ENCODE measurements around the gene GABRB3. TPM values are rescaled to one million over a fixed set of nuclear protein-coding genes. Genes with fewer than 3 reads are reported as not detected.
"Not testable (repeated sequence)": the region's sequence is repeated elsewhere in the genome, so short reads cannot be mapped to it uniquely, and the experiment has no call there.

GABRB3 gene
- polyA plus RNA-seq, 2 of the 4 experiments (the other 2 are of a cell fraction), result 81.9 to 129 TPM

DNA sequence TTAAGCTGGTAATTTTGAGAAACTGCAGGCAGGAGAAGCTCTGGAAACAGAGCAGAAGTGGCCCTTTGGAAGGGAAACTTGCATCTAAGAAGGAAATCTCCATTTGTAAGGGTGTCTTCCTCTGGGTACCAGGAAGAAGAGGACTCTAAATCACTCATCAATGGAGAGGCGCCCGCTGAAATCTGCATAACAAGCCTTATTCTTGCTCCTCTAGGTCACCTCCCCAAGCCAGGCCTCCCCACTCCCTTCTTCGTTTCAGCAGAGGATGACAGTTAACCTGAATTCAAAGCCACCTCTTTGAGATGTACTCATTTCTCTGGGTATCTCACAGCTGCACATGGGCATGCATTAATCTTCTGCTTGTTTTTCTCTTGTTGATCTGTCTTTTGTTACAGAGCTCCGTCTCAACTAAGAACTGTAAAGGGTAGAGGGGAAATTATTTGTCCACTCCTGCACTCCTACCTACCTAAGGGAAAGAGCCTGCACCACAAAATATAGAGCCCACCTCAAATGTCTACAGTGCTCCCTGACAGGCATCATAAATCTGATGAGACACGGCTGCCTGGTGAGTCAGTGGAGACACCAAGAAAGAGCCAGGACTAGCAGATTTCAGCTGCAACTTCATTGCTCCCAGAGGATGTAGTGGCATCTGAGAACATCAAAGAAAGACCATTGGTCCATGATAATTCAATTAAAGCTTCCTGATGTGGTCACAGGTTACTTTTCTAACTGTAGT is 51.5 kb downstream of the GABRB3 start (continued):
- TF ChIP-seq, protein P1, sequence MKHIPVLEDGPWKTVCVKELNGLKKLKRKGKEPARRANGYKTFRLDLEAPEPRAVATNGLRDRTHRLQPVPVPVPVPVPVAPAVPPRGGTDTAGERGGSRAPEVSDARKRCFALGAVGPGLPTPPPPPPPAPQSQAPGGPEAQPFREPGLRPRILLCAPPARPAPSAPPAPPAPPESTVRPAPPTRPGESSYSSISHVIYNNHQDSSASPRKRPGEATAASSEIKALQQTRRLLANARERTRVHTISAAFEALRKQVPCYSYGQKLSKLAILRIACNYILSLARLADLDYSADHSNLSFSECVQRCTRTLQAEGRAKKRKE (CRISPR knock-in tag; IDR thresholded peaks at IDR 0.05; ENCODE audit: low read depth), result no peak
- no peak for TF ChIP-seq TFCP2L1 (CRISPR knock-in tag; IDR thresholded peaks at IDR 0.05)
- TF ChIP-seq, protein P2, sequence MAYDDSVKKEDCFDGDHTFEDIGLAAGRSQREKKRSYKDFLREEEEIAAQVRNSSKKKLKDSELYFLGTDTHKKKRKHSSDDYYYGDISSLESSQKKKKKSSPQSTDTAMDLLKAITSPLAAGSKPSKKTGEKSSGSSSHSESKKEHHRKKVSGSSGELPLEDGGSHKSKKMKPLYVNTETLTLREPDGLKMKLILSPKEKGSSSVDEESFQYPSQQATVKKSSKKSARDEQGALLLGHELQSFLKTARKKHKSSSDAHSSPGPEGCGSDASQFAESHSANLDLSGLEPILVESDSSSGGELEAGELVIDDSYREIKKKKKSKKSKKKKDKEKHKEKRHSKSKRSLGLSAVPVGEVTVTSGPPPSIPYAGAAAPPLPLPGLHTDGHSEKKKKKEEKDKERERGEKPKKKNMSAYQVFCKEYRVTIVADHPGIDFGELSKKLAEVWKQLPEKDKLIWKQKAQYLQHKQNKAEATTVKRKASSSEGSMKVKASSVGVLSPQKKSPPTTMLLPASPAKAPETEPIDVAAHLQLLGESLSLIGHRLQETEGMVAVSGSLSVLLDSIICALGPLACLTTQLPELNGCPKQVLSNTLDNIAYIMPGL (CRISPR knock-in tag; IDR thresholded peaks at IDR 0.05; ENCODE audit: borderline replicate concordance), result no peak

DNA sequence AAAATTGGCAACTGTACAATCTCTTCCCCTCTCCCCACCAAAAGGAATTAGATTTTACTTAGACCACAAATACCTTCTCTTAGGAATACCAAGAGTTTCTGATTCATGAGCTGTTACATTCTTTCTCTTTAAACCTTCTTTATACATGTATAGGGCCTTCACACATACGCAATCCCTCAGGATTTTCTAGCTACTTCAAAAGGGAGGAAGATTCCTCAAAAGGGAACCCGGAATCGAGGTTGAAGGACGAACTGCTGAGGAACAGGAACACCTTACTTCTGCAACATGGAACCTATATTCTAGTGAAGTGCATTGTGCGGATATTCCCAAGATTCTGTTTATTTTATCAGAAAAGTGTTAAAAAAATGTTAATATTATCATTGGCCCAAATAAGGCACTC is 52.3 kb downstream of the GABRB3 start:
- ATAC-seq (no peak), FAIRE-seq (no peak), DNase-seq (ENCODE audit: low read depth in 1 of 2, low spot score in 1 of 2) (no peak)
- WGBS (ENCODE audit: missing lambda C conversion rate), result 61% methylated on average over 5 of the region's 5 CpGs
- H3K4me3 ChIP-seq, result no peak overlapping the region
- H3K9me3 ChIP-seq, result no peaks in the 10 kb centered on the region
- ChIA-PET CTCF (interaction anchor here (1.3 kb wide), 1 partner anchor 12 kb away, joined by 3 read pairs; no protein-coding TSS in a partner anchor), POLR2A (no interaction called here)
- H3K4me2 ChIP-seq, result no peak overlapping the region
- no peak overlapping the region for H3K27ac ChIP-seq
- TF ChIP-seq JUN (IDR thresholded peaks at IDR 0.05) (no peak), RAD21 (conservative IDR thresholded peaks at IDR 0.05 in 1 of 2, IDR thresholded peaks at IDR 0.05 in 1 of 2) (no peak), HDAC2 (IDR thresholded peaks at IDR 0.05) (no peak), ESRRA (IDR thresholded peaks at IDR 0.05; ENCODE audit: borderline replicate concordance, low read length) (no peak), ZFP36 (IDR thresholded peaks at IDR 0.05; ENCODE audit: borderline replicate concordance, partially characterized antibody) (no peak), CBX8 (IDR thresholded peaks at IDR 0.05) (no peak), EP300 (IDR thresholded peaks at IDR 0.05) (no peak)
- TF ChIP-seq, protein P2 (CRISPR knock-in tag; IDR thresholded peaks at IDR 0.05; ENCODE audit: borderline replicate concordance), result no peak
- TF ChIP-seq, protein P3, sequence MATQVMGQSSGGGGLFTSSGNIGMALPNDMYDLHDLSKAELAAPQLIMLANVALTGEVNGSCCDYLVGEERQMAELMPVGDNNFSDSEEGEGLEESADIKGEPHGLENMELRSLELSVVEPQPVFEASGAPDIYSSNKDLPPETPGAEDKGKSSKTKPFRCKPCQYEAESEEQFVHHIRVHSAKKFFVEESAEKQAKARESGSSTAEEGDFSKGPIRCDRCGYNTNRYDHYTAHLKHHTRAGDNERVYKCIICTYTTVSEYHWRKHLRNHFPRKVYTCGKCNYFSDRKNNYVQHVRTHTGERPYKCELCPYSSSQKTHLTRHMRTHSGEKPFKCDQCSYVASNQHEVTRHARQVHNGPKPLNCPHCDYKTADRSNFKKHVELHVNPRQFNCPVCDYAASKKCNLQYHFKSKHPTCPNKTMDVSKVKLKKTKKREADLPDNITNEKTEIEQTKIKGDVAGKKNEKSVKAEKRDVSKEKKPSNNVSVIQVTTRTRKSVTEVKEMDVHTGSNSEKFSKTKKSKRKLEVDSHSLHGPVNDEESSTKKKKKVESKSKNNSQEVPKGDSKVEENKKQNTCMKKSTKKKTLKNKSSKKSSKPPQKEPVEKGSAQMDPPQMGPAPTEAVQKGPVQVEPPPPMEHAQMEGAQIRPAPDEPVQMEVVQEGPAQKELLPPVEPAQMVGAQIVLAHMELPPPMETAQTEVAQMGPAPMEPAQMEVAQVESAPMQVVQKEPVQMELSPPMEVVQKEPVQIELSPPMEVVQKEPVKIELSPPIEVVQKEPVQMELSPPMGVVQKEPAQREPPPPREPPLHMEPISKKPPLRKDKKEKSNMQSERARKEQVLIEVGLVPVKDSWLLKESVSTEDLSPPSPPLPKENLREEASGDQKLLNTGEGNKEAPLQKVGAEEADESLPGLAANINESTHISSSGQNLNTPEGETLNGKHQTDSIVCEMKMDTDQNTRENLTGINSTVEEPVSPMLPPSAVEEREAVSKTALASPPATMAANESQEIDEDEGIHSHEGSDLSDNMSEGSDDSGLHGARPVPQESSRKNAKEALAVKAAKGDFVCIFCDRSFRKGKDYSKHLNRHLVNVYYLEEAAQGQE (IDR thresholded peaks at IDR 0.05), result no peak
- peaks cover 17% of the 10 kb centered on the region for H3K4me1 ChIP-seq

DNA sequence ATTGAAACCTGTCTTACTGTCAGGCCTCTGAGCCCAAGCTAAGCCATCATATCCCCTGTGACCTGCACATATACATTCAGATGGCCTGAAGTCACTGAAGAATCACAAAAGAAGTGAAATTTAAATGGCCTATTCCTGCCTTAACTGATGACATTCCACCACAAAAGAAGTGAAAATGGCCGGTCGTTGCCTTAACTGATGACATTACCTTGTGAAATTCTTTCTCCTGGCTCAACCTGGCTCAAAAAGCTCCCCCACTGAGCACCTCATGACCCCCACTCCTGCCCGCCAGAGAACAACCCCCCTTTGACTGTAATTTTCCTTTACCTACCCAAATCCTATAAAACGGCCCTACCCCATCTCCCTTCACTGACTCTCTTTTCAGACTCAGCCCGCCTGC is 53.0 kb downstream of the GABRB3 start:
- 47% methylated on average over 5 of the region's 5 CpGs for WGBS (ENCODE audit: missing lambda C conversion rate)
- POLR2A ChIA-PET; DNase-seq (ENCODE audit: low read depth in 1 of 2, low spot score in 1 of 2); FAIRE-seq; H3K9me3 ChIP-seq; H3K4me2 ChIP-seq; ATAC-seq; H3K4me3 ChIP-seq; H3K27ac ChIP-seq: not testable (repeated sequence)
- peaks cover 17% of the 10 kb centered on the region for H3K4me1 ChIP-seq
- CTCF ChIA-PET, result interaction anchor here (0.6 to 1.3 kb wide), 2 partner anchors 9 to 12 kb away, joined by 3 read pairs; no protein-coding TSS in a partner anchor
